ENCODE measurements around the gene STBD1. TPM values are rescaled to one million over a fixed set of nuclear protein-coding genes. Genes with fewer than 3 reads are reported as not detected.
"Not testable (repeated sequence)": the region's sequence is repeated elsewhere in the genome, so short reads cannot be mapped to it uniquely, and the experiment has no call there.

The STBD1 gene
- total RNA-seq, 1 donor from 2014 or later = 0.09 TPM

DNA sequence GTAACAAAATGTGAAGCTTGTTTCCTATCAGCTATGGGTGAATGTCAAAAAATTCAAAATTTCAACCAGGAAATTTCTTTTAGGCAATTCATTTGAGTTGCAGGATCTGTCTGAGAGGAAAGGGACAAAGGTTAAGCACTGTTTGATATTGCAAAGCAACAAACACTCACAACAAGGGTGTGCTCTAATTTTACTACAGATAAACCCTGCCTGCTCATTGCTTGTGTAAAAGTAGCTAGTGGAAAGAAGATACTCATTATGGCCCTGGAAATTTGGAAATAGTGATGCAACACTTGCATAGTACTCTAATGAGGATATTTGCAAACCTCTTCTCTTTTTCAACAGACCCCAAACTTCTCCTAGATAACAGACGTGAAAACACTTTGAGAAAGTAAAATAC lies 27.9 kb upstream of the STBD1 start:
- POLR2A ChIA-PET = no interaction called here
- H3K27ac Mint-ChIP-seq = no peak overlapping the region
- peaks cover 11% of the 10 kb centered on the region for H3K27me3 Mint-ChIP-seq
- no peaks in the 10 kb centered on the region for H3K9me3 Mint-ChIP-seq
- intact Hi-C loops (cut with micrococcal nuclease) = no loop called here
- CTCF ChIA-PET = no interaction called here
- TF ChIP-seq, protein P1, sequence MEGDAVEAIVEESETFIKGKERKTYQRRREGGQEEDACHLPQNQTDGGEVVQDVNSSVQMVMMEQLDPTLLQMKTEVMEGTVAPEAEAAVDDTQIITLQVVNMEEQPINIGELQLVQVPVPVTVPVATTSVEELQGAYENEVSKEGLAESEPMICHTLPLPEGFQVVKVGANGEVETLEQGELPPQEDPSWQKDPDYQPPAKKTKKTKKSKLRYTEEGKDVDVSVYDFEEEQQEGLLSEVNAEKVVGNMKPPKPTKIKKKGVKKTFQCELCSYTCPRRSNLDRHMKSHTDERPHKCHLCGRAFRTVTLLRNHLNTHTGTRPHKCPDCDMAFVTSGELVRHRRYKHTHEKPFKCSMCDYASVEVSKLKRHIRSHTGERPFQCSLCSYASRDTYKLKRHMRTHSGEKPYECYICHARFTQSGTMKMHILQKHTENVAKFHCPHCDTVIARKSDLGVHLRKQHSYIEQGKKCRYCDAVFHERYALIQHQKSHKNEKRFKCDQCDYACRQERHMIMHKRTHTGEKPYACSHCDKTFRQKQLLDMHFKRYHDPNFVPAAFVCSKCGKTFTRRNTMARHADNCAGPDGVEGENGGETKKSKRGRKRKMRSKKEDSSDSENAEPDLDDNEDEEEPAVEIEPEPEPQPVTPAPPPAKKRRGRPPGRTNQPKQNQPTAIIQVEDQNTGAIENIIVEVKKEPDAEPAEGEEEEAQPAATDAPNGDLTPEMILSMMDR (IDR thresholded peaks at IDR 0.05) = no peak
- no peak for ATAC-seq (ENCODE audit: low read depth)
- no peak for DNase-seq
- H3K36me3 Mint-ChIP-seq (ENCODE audit: low read depth) = no peaks in the 10 kb centered on the region
- H3K4me3 Mint-ChIP-seq = no peak overlapping the region
- H3K4me1 Mint-ChIP-seq = no peaks in the 10 kb centered on the region

DNA sequence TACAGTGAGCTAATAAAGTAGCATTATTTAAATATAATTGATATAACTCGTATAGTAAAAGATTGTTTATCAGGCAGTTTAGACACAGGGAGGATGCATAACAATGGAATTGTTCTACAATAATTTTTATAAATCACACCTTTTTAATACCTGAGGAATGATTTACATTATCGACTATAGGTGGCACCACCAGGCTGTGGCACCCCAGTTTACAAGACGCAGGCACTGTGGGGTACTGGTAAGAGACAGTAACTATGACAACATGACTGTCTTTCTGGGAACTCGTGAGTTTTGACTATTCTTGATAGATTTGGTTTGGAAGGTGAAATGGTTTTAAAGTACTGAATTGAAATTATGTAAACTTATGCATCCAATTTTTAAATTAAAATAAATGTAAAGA lies 27.1 kb upstream of the STBD1 start:
- ChIA-PET CTCF (no interaction called here), POLR2A (no interaction called here)
- Mint-ChIP-seq H3K36me3 (ENCODE audit: low read depth) (no peaks in the 10 kb centered on the region), H3K27ac (no peak overlapping the region), H3K4me1 (no peaks in the 10 kb centered on the region), H3K27me3 (peaks cover 15% of the 10 kb centered on the region), H3K4me3 (no peak overlapping the region), H3K9me3 (no peaks in the 10 kb centered on the region)
- intact Hi-C loops (cut with micrococcal nuclease) = no loop called here
- TF ChIP-seq, protein P1 (IDR thresholded peaks at IDR 0.05) = no peak
- ATAC-seq (ENCODE audit: low read depth) = no peak
- no peak for DNase-seq

DNA sequence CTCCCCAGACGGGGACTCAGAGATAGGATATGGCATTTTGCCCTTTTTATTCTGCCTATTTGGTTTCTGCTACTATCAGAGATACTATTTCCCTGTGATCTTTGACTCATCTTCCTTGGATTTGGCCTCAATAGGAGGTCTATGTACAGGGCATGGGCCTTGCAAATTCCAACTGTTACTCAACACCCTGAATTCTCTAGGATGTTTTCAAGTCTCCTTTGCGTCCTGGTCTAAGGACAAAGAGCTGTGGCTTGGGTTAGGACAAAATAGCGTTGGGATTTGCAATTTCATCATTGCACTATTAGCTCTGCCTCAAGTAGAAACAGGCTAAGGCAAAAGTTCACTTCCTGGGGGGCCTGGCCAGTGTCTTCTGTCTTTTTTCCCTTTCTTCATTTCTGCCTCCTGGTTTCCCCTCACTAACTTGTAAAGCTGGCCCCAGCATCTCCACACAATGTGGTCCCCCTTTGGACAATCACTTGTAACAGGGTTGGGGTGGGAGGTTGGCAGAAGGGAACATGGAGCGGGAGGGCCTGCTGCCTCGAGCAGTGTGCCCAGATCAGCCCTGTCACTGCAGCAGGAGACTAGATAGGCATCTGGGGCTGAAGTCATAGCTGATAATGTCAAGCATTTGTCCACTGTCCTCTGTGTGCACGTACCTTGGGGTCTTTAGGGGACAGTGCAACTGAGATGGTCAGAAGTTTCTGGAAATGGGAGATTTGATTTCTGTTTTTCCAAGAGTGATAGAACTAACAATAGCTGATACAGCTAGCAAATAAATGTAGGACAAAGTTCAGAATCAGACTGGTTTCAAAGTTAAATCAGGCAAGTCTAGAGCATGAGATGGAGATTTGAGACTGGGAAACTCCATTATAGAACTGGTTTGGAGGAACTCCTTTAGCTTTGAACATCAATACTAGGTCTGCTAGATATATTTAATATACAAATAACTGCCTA lies 25.8 kb upstream of the STBD1 start:
- Mint-ChIP-seq H3K4me1 (no peaks in the 10 kb centered on the region), H3K4me3 (no peak overlapping the region), H3K9me3 (no peaks in the 10 kb centered on the region), H3K27ac (no peak overlapping the region), H3K36me3 (ENCODE audit: low read depth) (no peaks in the 10 kb centered on the region), H3K27me3 (peaks cover 9% of the 10 kb centered on the region)
- ChIA-PET CTCF (no interaction called here), POLR2A (no interaction called here)
- no peak for DNase-seq
- intact Hi-C loops (cut with micrococcal nuclease) = no loop called here
- TF ChIP-seq, protein P1 (IDR thresholded peaks at IDR 0.05) = no peak
- ATAC-seq (ENCODE audit: low read depth) = no peak

DNA sequence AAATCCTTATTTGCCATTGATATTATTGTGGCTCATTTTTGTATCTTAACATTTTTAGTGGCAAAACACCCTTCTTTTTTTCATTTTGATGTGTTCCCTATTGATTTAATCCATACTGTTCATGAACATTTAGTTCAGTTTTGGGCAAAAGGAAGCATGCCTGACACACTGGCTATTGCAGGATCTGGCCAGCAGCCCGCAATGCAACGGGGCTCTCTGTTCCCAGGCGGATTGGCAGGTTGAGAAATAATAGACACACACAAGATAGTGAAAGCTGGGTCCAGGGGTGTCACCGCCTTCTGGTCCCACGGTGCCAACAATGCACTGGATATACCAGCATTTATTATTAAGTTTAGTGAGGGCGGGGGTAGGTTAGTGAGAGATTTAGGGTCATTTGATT lies 24.9 kb upstream of the STBD1 start:
- H3K4me1 Mint-ChIP-seq; H3K9me3 Mint-ChIP-seq; H3K27ac Mint-ChIP-seq; H3K27me3 Mint-ChIP-seq; H3K4me3 Mint-ChIP-seq; DNase-seq; intact Hi-C loops (cut with micrococcal nuclease); CTCF ChIA-PET; POLR2A ChIA-PET; H3K36me3 Mint-ChIP-seq (ENCODE audit: low read depth); ATAC-seq (ENCODE audit: low read depth): not testable (repeated sequence)

DNA sequence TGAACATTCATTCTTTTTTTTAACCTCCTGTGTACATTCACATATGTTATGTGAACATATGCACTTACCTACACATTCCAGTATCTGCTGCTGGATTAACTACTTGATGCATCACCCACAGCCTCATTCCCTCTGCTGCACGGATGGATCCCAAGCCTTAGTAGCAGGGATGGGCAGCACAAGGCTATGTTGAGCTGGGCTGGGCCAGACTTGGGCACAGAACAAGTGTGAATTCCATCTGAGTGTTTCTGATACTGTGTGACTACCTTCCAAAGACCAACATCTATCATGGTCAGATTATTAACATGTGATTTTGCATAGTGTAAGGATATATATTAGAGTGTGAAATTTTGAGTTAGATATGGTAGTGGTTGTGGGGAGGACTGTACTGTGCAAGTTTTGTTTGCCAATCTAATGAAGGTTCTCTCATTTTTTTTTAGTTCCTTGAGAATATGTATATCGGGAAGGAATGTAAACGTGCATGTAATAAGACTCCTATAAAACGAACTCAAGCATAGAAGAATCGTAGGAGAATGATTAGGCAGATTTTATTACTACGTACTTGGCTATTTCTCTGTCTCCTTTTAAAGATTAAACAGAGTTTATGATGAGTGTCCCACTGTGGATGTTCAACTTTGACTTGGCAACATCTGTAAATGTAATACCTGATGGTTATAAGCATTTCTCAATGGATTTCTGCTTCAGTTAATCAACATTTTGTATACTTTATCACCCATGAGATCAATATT lies 23.4 kb upstream of the STBD1 start:
- intact Hi-C loops (cut with micrococcal nuclease) = no loop called here
- no peaks in the 10 kb centered on the region for H3K4me1 Mint-ChIP-seq
- H3K27ac Mint-ChIP-seq = no peak overlapping the region
- no peak for DNase-seq
- H3K27me3 Mint-ChIP-seq = peaks cover 14% of the 10 kb centered on the region
- no peaks in the 10 kb centered on the region for H3K9me3 Mint-ChIP-seq
- H3K36me3 Mint-ChIP-seq (ENCODE audit: low read depth) = no peaks in the 10 kb centered on the region
- ChIA-PET CTCF (no interaction called here), POLR2A (no interaction called here)
- no peak overlapping the region for H3K4me3 Mint-ChIP-seq
- no peak for ATAC-seq (ENCODE audit: low read depth)
- TF ChIP-seq, protein P1 (IDR thresholded peaks at IDR 0.05) = no peak

Data from activated B cell treated with CpG ODN at 0.5 μM for 24 hours (primary cell).